ENCODE data around the gene SV2B. TPM values are rescaled to one million over a fixed set of nuclear protein-coding genes. Genes with fewer than 3 reads are reported as not detected.

The SV2B gene
- polyA plus RNA-seq, 3 donors, result 0.50 to 1.8 (median 0.88) TPM

- peak in 1 of 11 donors; percentile 7 for DNase-seq (ENCODE audit: extremely low read depth in 1 of 11, low read depth in 9 of 11, low spot score in 4 of 11)
These were observed 954 bp downstream of the SV2B start for GRCh38 chr15:91100814-91101607.

GRCh38 chr15:91101608-91101920 lies 1.5 kb downstream of the SV2B start:
- DNase-seq (ENCODE audit: extremely low read depth in 1 of 11, low read depth in 9 of 11, low spot score in 4 of 11), result no peak

GRCh38 chr15:91102546-91103330 lies 2.7 kb downstream of the SV2B start:
- DNase-seq (ENCODE audit: extremely low read depth in 1 of 11, low read depth in 9 of 11, low spot score in 4 of 11), result no peak

GRCh38 chr15:91104111-91104510 lies 4.1 kb downstream of the SV2B start:
- DNase-seq (ENCODE audit: extremely low read depth in 1 of 11, low read depth in 9 of 11, low spot score in 4 of 11), result no peak

GRCh38 chr15:91108421-91108820 lies 8.4 kb downstream of the SV2B start:
- DNase-seq (ENCODE audit: extremely low read depth in 1 of 11, low read depth in 9 of 11, low spot score in 4 of 11), result no peak

- no peak for DNase-seq (ENCODE audit: extremely low read depth in 1 of 11, low read depth in 9 of 11, low spot score in 4 of 11)
These were observed 9.8 kb downstream of the SV2B start for GRCh38 chr15:91109885-91110284.

GRCh38 chr15:91110407-91110806 lies 10.3 kb downstream of the SV2B start:
- DNase-seq (ENCODE audit: extremely low read depth in 1 of 11, low read depth in 9 of 11, low spot score in 4 of 11), result no peak

GRCh38 chr15:91113030-91113429 lies 13.0 kb downstream of the SV2B start:
- DNase-seq (ENCODE audit: extremely low read depth in 1 of 11, low read depth in 9 of 11, low spot score in 4 of 11), result no peak

- DNase-seq (ENCODE audit: extremely low read depth in 1 of 11, low read depth in 9 of 11, low spot score in 4 of 11), result no peak
These were observed 14.2 kb downstream of the SV2B start for GRCh38 chr15:91114301-91114700.

GRCh38 chr15:91116113-91117067 lies 16.3 kb downstream of the SV2B start:
- no peak for DNase-seq (ENCODE audit: extremely low read depth in 1 of 11, low read depth in 9 of 11, low spot score in 4 of 11)

GRCh38 chr15:91117375-91117774 lies 17.3 kb downstream of the SV2B start:
- DNase-seq (ENCODE audit: extremely low read depth in 1 of 11, low read depth in 9 of 11, low spot score in 4 of 11), result no peak

GRCh38 chr15:91118817-91119590 lies 18.9 kb downstream of the SV2B start:
- DNase-seq (ENCODE audit: extremely low read depth in 1 of 11, low read depth in 9 of 11, low spot score in 4 of 11), result no peak

- no peak for DNase-seq (ENCODE audit: extremely low read depth in 1 of 11, low read depth in 9 of 11, low spot score in 4 of 11)
These were observed 22.2 kb downstream of the SV2B start for GRCh38 chr15:91122296-91122695.

- no peak for DNase-seq (ENCODE audit: extremely low read depth in 1 of 11, low read depth in 9 of 11, low spot score in 4 of 11)
These were observed 24.1 kb downstream of the SV2B start for GRCh38 chr15:91124132-91124531.

GRCh38 chr15:91125162-91125561 lies 25.1 kb downstream of the SV2B start:
- no peak for DNase-seq (ENCODE audit: extremely low read depth in 1 of 11, low read depth in 9 of 11, low spot score in 4 of 11)

GRCh38 chr15:91126080-91126479 lies 26.0 kb downstream of the SV2B start:
- DNase-seq (ENCODE audit: extremely low read depth in 1 of 11, low read depth in 9 of 11, low spot score in 4 of 11), result no peak

- no peak for DNase-seq (ENCODE audit: extremely low read depth in 1 of 11, low read depth in 9 of 11, low spot score in 4 of 11)
These were observed 27.3 kb downstream of the SV2B start for GRCh38 chr15:91127236-91127955.

- no peak for DNase-seq (ENCODE audit: extremely low read depth in 1 of 11, low read depth in 9 of 11, low spot score in 4 of 11)
These were observed 28.0 kb downstream of the SV2B start for GRCh38 chr15:91128016-91128415.

Data from renal cortex interstitium (tissue), 11 donors.